Panc1 (cell line): Measurements from ENCODE around the gene VPS35L. TPM values are rescaled to one million over a fixed set of nuclear protein-coding genes. Genes with fewer than 3 reads are reported as not detected.

Experiments
- ATAC-seq: fragments of 200-7000 bp; cut with Tn5 transposase; 2 replicates; pipeline ENCODE4 v1.9.1; 2020; ENCODE audit warnings: mild to moderate bottlenecking, moderate library complexity
- BruUV-seq: library from RNA; stranded (reverse); fragments of 400-500 nt; replicated peaks from 2 replicates; lab custom pipeline; 2021; lab: Mats Ljungman, UMichigan
- CTCF ChIA-PET: fragments of 300-600 bp; sonication (Branson Sonifier 250); formaldehyde crosslinking; loops from one replicate; lab custom pipeline; 2022; ENCODE audit warnings: antibody characterized with exemption; lab: Charles Lee
- POLR2A ChIA-PET: fragments of 300-600 bp; sonication (Branson Sonifier 250); formaldehyde crosslinking; loops from one replicate; lab custom pipeline; 2022; ENCODE audit warnings: antibody characterized with exemption; lab: Charles Lee
- DNase-seq: peaks from one replicate; pipeline ENCODE4 v3.0.0-alpha.2; 2010; ENCODE audit warnings: low read depth, low spot score
- H3K27ac ChIP-seq: 2 replicates; pipeline ENCODE4 v1.5.1; 2011; ENCODE audit warnings: mild to moderate bottlenecking, low read length, inconsistent platforms
- H3K27me3 ChIP-seq: fragments of 200-500 bp; sonication (Bioruptor generic); 2 replicates; pipeline ENCODE4 v1.6.0; 2014; ENCODE audit warnings: low read length, inconsistent platforms; ENCODE audit not compliant: control insufficient read depth, insufficient read depth
- H3K36me3 ChIP-seq: fragments of 200-500 bp; sonication (Bioruptor generic); 2 replicates; pipeline ENCODE4 v1.5.1; 2014; ENCODE audit warnings: inconsistent platforms, mild to moderate bottlenecking, low read length, moderate library complexity; ENCODE audit not compliant: control insufficient read depth, insufficient read depth
- H3K4me1 ChIP-seq: 2 replicates; pipeline ENCODE4 v1.5.1; 2011; ENCODE audit warnings: inconsistent platforms, mild to moderate bottlenecking, low read length, moderate library complexity; ENCODE audit not compliant: control insufficient read depth, insufficient read depth
- H3K4me3 ChIP-seq, 2 experiments: 2 replicates each; pipeline ENCODE4 v1.5.1; 2011 to 2012; ENCODE audit warnings: low read depth in 2 of 2, low read length in 2 of 2, mild to moderate bottlenecking in 2 of 2, inconsistent platforms in 1 of 2, moderate library complexity in 1 of 2
- H3K9me3 ChIP-seq: fragments of 200-500 bp; sonication (Bioruptor generic); 2 replicates; pipeline ENCODE4 v1.5.1; 2014; ENCODE audit warnings: low read depth, mild to moderate bottlenecking, inconsistent platforms, low read length, moderate library complexity; ENCODE audit not compliant: control insufficient read depth, insufficient read depth
- POLR2AphosphoS5 ChIP-seq: IDR thresholded peaks from 2 replicates; pipeline ENCODE4 v1.6.1; 2012; ENCODE audit warnings: mild to moderate bottlenecking, low read depth, low read length, moderate library complexity
- REST ChIP-seq, 2 experiments: IDR thresholded peaks; 2 replicates each; pipeline ENCODE4 v1.6.1; 2011 to 2012; ENCODE audit warnings: low read depth in 2 of 2, control low read depth in 1 of 2, low read length in 1 of 2, mild to moderate bottlenecking in 1 of 2, moderate library complexity in 1 of 2; ENCODE audit not compliant: insufficient read depth in 1 of 2
- SIN3A ChIP-seq: IDR thresholded peaks from 2 replicates; pipeline ENCODE4 v1.6.1; 2012; ENCODE audit warnings: low read depth, mild to moderate bottlenecking, low read length, moderate library complexity, borderline replicate concordance; ENCODE audit not compliant: insufficient read depth
- TCF7L2 ChIP-seq: IDR thresholded peaks from 2 replicates; pipeline ENCODE4 v1.6.1; 2011; ENCODE audit warnings: mild to moderate bottlenecking, low read depth, low read length, inconsistent platforms
- in situ Hi-C: cut with HindIII; loops from 2 replicates; pipeline ENCODE4 v1.10.0; 2016; ENCODE audit warnings: low sequenced_read_pairs, low pct_unique_long_range_greater_than_20kb
- intact Hi-C: fragments of 100-400 bp; cut with micrococcal nuclease; formaldehyde crosslinking; loops from one replicate; pipeline ENCODE4 v1.10.0; 2022; ENCODE audit not compliant: unreplicated experiment
- total RNA-seq: library from RNA; stranded (reverse); gene quantifications from one replicate; pipeline ENCODE4 v1.2.1, GENCODE V29; 2021; ENCODE audit not compliant: unreplicated experiment
- TF ChIP-seq, protein P1 (sequence below): fragments of 450-650 bp; IDR thresholded peaks from 2 replicates; pipeline ENCODE4 v1.5.1; 2017; ENCODE audit warnings: mild to moderate bottlenecking

Gene VPS35L
- total RNA-seq, 1 experiment from 2014 or later: 124 TPM

DNA sequence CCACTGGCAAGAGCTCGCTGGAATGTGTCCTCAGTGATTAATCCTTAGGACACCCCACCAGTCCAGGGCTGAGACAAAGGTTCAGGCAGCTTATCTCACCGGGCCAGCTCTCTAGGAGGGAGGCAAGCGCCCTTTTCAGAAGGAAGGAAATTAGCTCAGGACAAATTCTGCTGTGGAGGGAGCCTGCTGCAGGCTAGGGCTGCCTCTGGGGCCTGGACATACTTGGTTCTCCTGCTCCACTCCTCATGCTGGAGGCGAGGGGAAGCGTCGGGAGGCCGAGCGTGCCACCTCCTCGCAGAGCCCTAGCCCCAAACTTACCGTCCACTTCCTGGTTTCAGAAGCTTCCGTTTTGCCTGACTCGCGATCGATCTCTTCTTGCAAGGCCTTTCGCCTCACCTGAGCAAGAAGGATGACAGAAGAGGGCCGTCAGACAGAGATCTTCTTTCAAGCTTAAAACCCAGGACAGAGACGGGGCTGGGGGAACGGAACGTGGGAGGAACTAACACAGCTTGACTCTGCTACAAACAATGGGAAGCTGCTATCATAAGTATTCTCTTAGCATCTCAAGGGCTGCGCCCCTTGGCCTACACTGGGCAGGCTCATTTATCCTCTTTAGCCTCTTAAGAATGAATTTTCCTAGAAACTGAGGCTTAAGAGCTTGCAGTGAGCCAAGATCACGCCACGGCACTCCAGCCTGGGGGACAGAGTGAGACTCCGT lies 154.8 kb downstream of the VPS35L start:
- no peak overlapping the region for H3K4me3 ChIP-seq
- intact Hi-C loops (no loop called here), in situ Hi-C loops (no loop called here)
- H3K27ac ChIP-seq: no peak overlapping the region
- H3K36me3 ChIP-seq: peaks cover 8% of the 10 kb centered on the region; the same call in 1 of the 2 replicates
- no peaks in the 10 kb centered on the region for H3K9me3 ChIP-seq
- ChIA-PET POLR2A (interaction anchor here (0.5 kb wide), 1 partner anchor 9 kb away, joined by 5 read pairs; no protein-coding TSS in a partner anchor), CTCF (interaction anchor here (0.7 kb wide), 1 partner anchor 627 kb away, joined by 6 read pairs; no protein-coding TSS in a partner anchor)
- no peaks in the 10 kb centered on the region for H3K27me3 ChIP-seq
- DNase-seq (no peak), ATAC-seq (no peak)
- TF ChIP-seq SIN3A (no peak), TCF7L2 (no peak), POLR2AphosphoS5 (no peak), REST (IDR thresholded peaks at IDR 0.05; ENCODE audit: insufficient read depth in 1 of 2, low read depth in 2 of 2, low read length in 1 of 2) (no peak)
- TF ChIP-seq, protein P1, sequence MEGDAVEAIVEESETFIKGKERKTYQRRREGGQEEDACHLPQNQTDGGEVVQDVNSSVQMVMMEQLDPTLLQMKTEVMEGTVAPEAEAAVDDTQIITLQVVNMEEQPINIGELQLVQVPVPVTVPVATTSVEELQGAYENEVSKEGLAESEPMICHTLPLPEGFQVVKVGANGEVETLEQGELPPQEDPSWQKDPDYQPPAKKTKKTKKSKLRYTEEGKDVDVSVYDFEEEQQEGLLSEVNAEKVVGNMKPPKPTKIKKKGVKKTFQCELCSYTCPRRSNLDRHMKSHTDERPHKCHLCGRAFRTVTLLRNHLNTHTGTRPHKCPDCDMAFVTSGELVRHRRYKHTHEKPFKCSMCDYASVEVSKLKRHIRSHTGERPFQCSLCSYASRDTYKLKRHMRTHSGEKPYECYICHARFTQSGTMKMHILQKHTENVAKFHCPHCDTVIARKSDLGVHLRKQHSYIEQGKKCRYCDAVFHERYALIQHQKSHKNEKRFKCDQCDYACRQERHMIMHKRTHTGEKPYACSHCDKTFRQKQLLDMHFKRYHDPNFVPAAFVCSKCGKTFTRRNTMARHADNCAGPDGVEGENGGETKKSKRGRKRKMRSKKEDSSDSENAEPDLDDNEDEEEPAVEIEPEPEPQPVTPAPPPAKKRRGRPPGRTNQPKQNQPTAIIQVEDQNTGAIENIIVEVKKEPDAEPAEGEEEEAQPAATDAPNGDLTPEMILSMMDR: no peak
- H3K4me1 ChIP-seq: no peaks in the 10 kb centered on the region
- no TSS peak for BruUV-seq

- DNase-seq: no peak
- Histone ChIP-seq H3K4me3 (no peak overlapping the region), H3K27me3 (no peaks in the 10 kb centered on the region), H3K4me1 (no peaks in the 10 kb centered on the region), H3K27ac (no peak overlapping the region), H3K36me3 (peaks cover 8% of the 10 kb centered on the region; the same call in 1 of the 2 replicates), H3K9me3 (no peaks in the 10 kb centered on the region)
- no TSS peak for BruUV-seq
- in situ Hi-C loops: no loop called here
- ATAC-seq: no peak
- ChIA-PET POLR2A (no interaction called here), CTCF (interaction anchor here (0.7 kb wide), 1 partner anchor 626 kb away, joined by 6 read pairs; no protein-coding TSS in a partner anchor)
- TF ChIP-seq TCF7L2 (no peak), POLR2AphosphoS5 (no peak), SIN3A (no peak), REST (IDR thresholded peaks at IDR 0.05; ENCODE audit: insufficient read depth in 1 of 2, low read depth in 2 of 2, low read length in 1 of 2) (no peak)
- TF ChIP-seq, protein P1: no peak
- intact Hi-C loops: no loop called here
Observed at GRCh38 chr16:19710991-19711545, 155.6 kb downstream of the VPS35L start.
